ENCODE measurements around the gene FADS2.

Gene FADS2

DNA sequence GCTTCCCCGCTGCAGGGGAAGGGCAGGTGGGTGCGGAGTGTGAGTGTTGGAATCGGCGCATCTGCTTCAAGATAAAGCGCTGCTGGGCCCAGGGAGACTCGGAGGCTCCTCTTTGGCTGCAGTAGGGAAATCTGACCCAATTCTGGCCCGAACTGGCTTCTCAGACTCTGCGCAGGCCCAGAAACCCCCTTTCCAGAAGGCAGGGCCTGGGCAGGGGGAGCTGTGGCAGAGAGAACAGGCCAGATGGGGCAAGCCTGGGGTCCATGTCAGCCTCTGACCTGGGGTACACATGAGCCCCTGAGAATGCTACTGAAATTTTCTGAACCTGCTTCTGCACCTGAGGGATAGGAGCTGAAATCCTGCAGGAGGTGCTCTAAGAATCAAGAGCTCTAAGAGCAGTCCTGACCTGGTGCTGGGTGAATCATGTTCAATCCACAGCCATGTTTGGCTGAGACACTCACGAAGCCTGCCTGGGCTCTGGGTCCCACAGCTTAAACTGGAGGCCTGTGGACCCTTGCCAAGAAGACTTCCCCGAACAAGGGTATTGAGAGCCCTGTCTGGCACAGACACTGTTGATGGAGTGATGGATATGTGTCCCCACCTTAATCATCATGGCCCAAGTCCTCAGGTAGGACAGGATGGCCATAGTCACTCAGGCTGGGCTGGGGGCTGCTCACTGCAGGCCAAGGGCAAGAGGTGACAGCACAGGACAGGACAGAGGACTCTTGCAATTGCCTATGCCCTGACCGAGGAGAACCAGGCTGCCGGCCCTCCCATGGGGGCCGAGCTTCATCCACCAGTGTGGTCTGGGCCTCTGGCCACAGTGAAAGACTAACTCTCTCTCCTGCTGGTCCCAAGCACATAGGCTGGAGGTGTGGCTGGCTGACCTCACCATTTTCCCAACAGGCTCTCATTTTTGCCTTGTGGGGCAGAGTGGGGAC, 82.4 kb downstream of the FADS2 start:
- DNase-seq: no peak

DNA sequence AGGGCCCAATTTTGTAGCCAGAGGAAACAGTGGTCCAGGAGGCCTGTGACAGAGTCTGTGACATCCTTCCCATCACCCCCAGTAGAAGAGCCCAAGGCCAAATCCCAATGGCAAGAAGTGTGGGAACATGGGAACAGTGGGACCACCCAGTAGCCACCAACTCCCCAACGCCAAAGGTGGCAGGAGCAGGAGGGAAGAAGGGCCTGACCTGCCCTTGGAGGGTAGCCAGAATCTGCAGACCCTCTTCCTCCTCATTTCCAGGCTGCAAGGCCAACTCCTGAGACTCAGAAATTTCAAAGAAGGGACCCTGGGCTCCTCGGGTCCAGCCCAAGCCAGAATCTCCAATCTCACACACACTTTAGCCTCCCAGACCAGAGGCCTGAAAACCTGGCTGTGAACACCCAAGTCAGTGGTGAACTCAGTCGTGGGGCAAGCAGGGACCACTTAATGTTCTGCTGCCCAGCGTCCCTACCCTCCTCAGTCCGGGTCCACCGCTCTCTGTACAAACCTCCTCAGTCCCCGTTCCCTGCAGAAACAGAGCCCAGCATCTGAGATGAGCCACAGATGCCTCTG, 83.1 kb downstream of the FADS2 start:
- DNase-seq: no peak

DNA sequence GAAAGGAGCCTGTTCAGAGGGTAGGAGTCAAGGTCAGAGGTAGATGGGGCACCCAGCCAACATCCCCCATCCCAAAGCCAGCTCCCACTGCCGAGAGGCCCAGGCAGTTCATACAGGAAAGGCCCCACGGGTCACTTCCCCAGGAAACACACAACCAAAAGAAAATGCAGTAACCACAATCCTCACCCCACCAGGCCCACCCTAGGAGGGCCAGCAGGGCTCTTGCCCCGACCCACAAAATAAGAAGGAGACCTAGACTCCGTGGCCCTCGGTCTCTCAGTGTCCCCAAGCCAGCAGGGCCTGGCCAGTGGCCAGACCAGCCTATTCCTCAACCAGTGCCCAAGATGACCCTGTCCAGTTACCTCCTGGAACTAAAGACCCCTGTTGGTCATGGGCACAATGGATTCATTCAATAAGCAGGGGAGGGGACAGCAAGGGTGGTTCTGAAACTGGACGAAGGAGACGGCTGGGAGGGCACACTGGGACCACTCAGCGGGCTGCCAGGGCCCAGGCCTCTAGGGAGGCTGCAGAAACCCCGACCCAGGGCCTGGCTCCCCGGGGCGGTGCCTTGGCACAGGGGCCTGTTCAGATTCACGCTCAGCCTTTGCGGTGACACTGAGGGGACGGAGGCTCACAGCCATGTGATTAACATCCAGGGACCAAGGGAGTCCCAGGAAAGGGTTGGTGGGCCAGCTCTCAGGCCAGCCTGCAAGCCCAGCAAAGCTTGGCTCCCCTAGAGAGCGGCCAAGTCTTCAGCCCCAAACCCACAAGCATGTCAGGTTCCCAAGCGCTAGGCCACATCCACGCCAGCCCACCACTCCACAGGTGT, 83.8 kb downstream of the FADS2 start:
- DNase-seq: no peak

DNA sequence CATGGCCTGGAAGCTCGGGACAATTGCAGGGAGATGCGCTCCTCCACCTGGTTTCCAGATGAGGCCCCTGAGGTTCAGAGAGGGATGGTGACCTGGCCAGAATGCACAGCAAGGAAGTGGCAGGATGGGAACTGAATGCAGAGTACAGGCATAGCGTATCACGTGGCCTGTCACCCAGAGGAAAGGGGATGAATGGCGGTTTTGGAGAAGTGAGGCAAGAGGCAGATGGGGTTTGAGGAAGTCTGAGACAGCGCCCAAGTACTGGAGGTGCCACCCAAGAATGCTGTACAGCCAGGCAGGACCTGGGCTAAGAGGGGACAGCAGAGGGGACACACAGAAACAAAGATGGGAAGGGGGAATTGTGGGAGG, 84.4 kb downstream of the FADS2 start:
- DNase-seq: no peak

DNA sequence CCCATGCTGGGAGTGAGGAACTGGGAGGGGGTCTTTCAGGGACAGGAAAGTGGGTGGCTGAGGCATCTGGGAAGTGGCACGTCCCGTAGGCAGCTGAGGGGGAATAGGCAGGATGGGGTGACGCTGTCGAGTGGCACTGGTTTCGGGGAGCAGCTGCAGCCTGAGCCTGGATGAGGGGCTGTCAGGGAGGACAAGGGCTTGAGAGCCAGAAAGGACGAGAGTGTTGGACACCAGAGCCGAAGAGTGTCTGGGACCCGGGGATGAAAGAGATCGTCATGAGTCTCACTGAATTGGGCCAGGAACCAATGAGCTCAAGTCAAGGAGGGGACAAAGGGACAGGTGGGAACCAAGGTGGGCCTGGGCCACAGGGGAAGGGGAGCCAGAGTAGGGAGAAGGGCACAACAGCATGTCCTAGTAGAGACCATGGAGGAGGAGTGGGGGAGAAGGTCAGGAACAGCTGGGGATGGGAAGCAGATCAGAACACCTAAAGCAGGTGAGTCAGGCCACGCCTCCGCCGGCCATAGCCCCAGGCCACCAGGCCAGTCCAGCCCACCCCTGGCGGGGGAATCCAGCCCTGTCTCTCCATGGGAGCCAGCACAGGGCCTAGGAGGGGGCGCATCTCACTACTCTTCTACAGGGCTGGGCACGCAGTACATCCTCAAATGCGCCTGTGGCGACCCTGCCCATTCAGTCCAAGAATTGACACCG, 85.0 kb downstream of the FADS2 start:
- no peak for DNase-seq

DNA sequence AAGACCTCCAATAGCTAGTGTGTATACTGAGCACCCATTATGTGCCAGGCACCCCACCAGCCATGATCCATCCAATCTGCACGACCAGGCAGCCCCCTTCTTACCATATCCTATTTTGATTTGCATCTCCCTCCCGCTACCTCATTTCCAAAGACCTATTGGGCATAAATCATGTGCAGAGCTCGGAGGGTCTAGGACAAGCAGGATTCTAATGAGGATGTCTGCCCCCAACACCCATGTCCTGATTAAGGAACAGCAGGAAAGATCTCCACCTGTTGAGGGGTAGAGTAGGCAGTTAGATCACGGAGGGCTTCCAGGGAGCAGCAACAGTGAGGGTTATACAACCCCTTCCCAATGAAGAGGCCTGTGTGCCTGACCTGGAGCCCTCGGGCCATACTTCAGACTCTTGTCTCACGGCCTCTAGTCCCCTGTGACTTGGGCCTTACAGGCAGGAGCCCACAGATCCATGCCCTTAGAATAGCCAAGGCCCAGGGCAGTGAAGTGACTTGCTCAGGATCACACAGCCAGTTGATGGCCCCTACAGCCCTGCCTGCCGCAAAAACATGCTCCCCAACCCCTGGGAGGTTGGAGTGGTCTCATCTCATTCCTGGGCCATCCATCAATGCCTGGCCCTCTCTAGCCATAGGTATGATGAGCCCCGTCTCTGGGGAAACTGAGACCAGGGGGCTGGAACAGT, 85.7 kb downstream of the FADS2 start:
- no peak for DNase-seq

DNA sequence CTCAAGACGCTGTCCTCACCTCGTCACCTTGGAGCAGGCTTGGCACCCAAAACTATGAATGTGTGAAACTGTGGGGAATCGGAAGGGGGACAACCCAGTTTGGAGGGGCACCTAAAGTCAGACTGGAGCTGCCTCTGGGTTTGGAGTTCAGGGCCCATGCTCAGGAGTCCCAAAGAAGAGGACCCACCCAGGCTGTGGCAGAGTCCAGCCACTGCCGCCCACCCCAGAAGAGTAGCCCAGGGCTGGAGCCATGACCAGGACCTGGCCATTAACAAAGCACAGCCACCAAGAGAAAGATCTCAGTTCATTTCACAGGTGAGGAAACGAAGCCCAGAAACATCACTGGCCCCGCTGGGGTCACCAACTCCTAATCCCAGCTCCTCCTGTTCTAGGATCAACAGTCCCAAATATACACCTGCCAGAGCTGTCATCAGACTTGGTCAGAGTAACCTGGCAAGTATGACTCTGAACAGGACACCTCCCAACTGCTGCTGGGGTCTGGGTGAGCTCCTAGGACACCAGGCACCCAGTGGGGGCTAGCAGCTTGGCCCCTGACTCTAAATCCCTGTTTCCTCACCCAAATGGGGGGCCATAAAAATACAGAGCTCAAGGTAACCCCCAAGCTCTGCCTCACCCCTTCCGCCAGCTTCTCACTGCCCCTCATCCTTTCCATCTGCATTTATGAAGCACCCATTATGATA, 86.5 kb downstream of the FADS2 start:
- DNase-seq: no peak

DNA sequence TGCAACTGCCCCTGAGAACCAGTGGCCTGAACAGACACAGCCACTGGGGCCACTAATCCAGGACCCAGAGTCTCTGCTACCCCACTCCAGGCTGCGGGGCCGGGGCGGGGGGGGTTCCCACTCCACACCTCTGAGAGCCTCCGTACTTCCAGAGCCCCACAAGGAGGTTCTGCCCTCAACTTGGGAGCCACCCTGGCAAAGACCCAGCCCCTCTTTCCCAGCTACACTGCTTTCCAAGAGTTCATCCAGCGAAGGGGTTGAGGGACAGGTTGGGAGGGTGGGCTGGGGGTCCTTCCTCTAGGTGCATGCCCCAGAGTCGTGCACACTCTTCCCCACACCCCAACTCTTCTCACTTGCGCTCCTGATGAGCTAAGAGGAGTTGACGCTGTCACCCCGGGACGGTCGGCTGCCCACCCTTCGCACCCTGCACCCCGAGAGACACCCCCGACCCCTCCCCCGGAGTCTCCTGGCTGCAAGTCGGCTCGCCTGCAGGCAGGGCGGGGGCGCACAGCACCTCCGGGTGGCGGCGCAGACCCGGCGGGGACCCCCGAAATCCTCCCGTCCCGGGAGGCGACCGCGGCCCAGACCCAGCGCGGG, 88.7 kb downstream of the FADS2 start:
- no peak for DNase-seq
